ENCODE measurements around the gene BNIPL. TPM values are rescaled to one million over a fixed set of nuclear protein-coding genes. Genes with fewer than 3 reads are reported as not detected.

BNIPL gene
- total RNA-seq, 2 experiments from 2014 or later: 0.98 to 1.6 TPM

GRCh38 chr1:151039521-151039920 is 3.1 kb downstream of the BNIPL start:
- no peaks in the 10 kb centered on the region for H3K9me3 Mint-ChIP-seq (ENCODE audit: low read depth)
- CTCF ChIA-PET: interaction anchor here (0.6 kb wide), 2 partner anchors 229 to 639 kb away, joined by 3 to 4 read pairs; no protein-coding TSS in a partner anchor
- POLR2A ChIA-PET: no interaction called here
- H3K27me3 Mint-ChIP-seq: no peaks in the 10 kb centered on the region
- peaks cover 13% of the 10 kb centered on the region for H3K36me3 Mint-ChIP-seq (ENCODE audit: low read depth)
- ATAC-seq (no peak), DNase-seq (no peak)
- intact Hi-C loops (cut with DNase I, micrococcal nuclease): no loop called here
- H3K4me1 Mint-ChIP-seq: peaks cover 9% of the 10 kb centered on the region
- no peak overlapping the region for H3K27ac Mint-ChIP-seq
- no peak overlapping the region for H3K4me3 Mint-ChIP-seq

GRCh38 chr1:151043163-151043562 is 6.8 kb downstream of the BNIPL start:
- DNase-seq: no peak
- no peaks in the 10 kb centered on the region for H3K27me3 Mint-ChIP-seq
- peaks cover 2% of the 10 kb centered on the region for H3K36me3 Mint-ChIP-seq (ENCODE audit: low read depth)
- no peak overlapping the region for H3K27ac Mint-ChIP-seq
- no peaks in the 10 kb centered on the region for H3K9me3 Mint-ChIP-seq (ENCODE audit: low read depth)
- ATAC-seq: no peak
- H3K4me1 Mint-ChIP-seq: peaks cover 24% of the 10 kb centered on the region
- no peak overlapping the region for H3K4me3 Mint-ChIP-seq
- CTCF ChIA-PET: interaction anchor here (0.6 to 2.6 kb wide), 7 partner anchors 17 to 298 kb away, joined by 3 to 13 read pairs (median 3); partner anchors contain the start of gene MLLT11
- intact Hi-C loops (cut with DNase I, micrococcal nuclease): no loop called here
- POLR2A ChIA-PET: no interaction called here

- H3K27me3 Mint-ChIP-seq: no peaks in the 10 kb centered on the region
- no peaks in the 10 kb centered on the region for H3K9me3 Mint-ChIP-seq (ENCODE audit: low read depth)
- POLR2A ChIA-PET: interaction anchor here (0.9 to 1.9 kb wide), 4 partner anchors 10 to 234 kb away, joined by 3 to 6 read pairs (median 4); partner anchors contain the start of genes CDC42SE1, MLLT11 and TNFAIP8L2
- CTCF ChIA-PET: interaction anchor here (0.8 to 3.2 kb wide), 16 partner anchors 8 to 84 kb away, joined by 3 to 34 read pairs (median 4); partner anchors contain the start of genes ANXA9, BNIPL, CDC42SE1 and MINDY1
- H3K4me3 Mint-ChIP-seq: peak within 1 kb of the TSS; percentile 84
- H3K4me1 Mint-ChIP-seq: peaks cover 54% of the 10 kb centered on the region
- ATAC-seq (peak; percentile 55), DNase-seq (peak; percentile 70)
- H3K36me3 Mint-ChIP-seq (ENCODE audit: low read depth): peaks cover 22% of the 10 kb centered on the region
- intact Hi-C loops (cut with DNase I, micrococcal nuclease): no loop called here
- H3K27ac Mint-ChIP-seq: peak within 1 kb of the TSS; percentile 86
Observed at GRCh38 chr1:151047591-151047924, 11.2 kb downstream of the BNIPL start, which contains the start of gene C1orf56. Gene C1orf56 (plus strand): TSS chr1:151047751. CDS start chr1:151047848, 97 bp downstream.

- CTCF ChIA-PET: interaction anchor here (0.8 to 3.2 kb wide), 17 partner anchors 8 to 365 kb away, joined by 3 to 34 read pairs (median 4); partner anchors contain the start of genes ANXA9, BNIPL, CDC42SE1 and MINDY1
- POLR2A ChIA-PET: interaction anchor here (0.9 to 1.9 kb wide), 4 partner anchors 10 to 233 kb away, joined by 3 to 6 read pairs (median 4); partner anchors contain the start of genes CDC42SE1, MLLT11 and TNFAIP8L2
Observed at GRCh38 chr1:151047925-151048644, 11.7 kb downstream of the BNIPL start.

GRCh38 chr1:151048645-151049032 is 12.3 kb downstream of the BNIPL start:
- Mint-ChIP-seq H3K27ac (peak overlapping the region; percentile 86), H3K4me1 (peaks cover 53% of the 10 kb centered on the region), H3K9me3 (ENCODE audit: low read depth) (no peaks in the 10 kb centered on the region), H3K4me3 (peak overlapping the region; percentile 84), H3K36me3 (ENCODE audit: low read depth) (peaks cover 30% of the 10 kb centered on the region), H3K27me3 (no peaks in the 10 kb centered on the region)
- intact Hi-C loops (cut with DNase I, micrococcal nuclease): loop anchor here (1.0 to 2.0 kb wide), 3 partner anchors 9 to 40 kb away; partner anchors contain the start of genes CDC42SE1 (in 1 of the 2) and PRUNE1 (in 1 of the 2)
- ChIA-PET CTCF (interaction anchor here (1.0 to 3.2 kb wide), 7 partner anchors 11 to 365 kb away, joined by 3 to 34 read pairs (median 7); partner anchors contain the start of genes ANXA9, CDC42SE1, MINDY1 and MLLT11), POLR2A (interaction anchor here (0.7 to 1.9 kb wide), 3 partner anchors 9 to 77 kb away, joined by 3 to 6 read pairs (median 5); partner anchors contain the start of genes CDC42SE1 and MLLT11)
- ATAC-seq: peak; percentile 6
- no peak for DNase-seq

More at GRCh38 chr1:151047925-151048644, 11.7 kb downstream of the BNIPL start:
- Mint-ChIP-seq H3K27ac (peak overlapping the region; percentile 86), H3K4me1 (peaks cover 55% of the 10 kb centered on the region), H3K9me3 (ENCODE audit: low read depth) (no peaks in the 10 kb centered on the region), H3K27me3 (no peaks in the 10 kb centered on the region), H3K4me3 (peak overlapping the region; percentile 84), H3K36me3 (ENCODE audit: low read depth) (peaks cover 26% of the 10 kb centered on the region)
- intact Hi-C loops (cut with DNase I, micrococcal nuclease): loop anchor here (1.0 to 2.0 kb wide), 3 partner anchors 9 to 39 kb away; partner anchors contain the start of genes CDC42SE1 (in 1 of the 2) and PRUNE1 (in 1 of the 2)
- ATAC-seq (peak; percentile 80), DNase-seq (peak; percentile 75)

- Mint-ChIP-seq H3K27me3 (no peaks in the 10 kb centered on the region), H3K4me3 (no peak overlapping the region), H3K4me1 (peaks cover 57% of the 10 kb centered on the region), H3K27ac (peak overlapping the region; percentile 42), H3K9me3 (ENCODE audit: low read depth) (no peaks in the 10 kb centered on the region), H3K36me3 (ENCODE audit: low read depth) (peaks cover 38% of the 10 kb centered on the region)
- intact Hi-C loops (cut with DNase I, micrococcal nuclease): loop anchor here in 1 of 2 experiments (2.0 kb wide), 1 partner anchor 41 kb away; the partner anchor contains the start of gene PRUNE1
- ChIA-PET POLR2A (interaction anchor here (0.6 to 0.7 kb wide), 3 partner anchors 40 to 159 kb away, joined by 3 to 5 read pairs (median 3); no protein-coding TSS in a partner anchor), CTCF (interaction anchor here (0.7 to 3.2 kb wide), 5 partner anchors 9 to 53 kb away, joined by 3 to 34 read pairs (median 4); partner anchors contain the start of genes CDC42SE1 and MLLT11)
- no peak for DNase-seq
- no peak for ATAC-seq
Observed at GRCh38 chr1:151049458-151049857, 13.1 kb downstream of the BNIPL start.

GRCh38 chr1:151050051-151050688 is 13.8 kb downstream of the BNIPL start:
- Mint-ChIP-seq H3K4me1 (peaks cover 62% of the 10 kb centered on the region), H3K4me3 (no peak overlapping the region), H3K36me3 (ENCODE audit: low read depth) (peaks cover 46% of the 10 kb centered on the region), H3K27ac (peak overlapping the region; percentile 42), H3K9me3 (ENCODE audit: low read depth) (no peaks in the 10 kb centered on the region), H3K27me3 (no peaks in the 10 kb centered on the region)
- DNase-seq: no peak
- POLR2A ChIA-PET: interaction anchor here (0.7 kb wide), 1 partner anchor 41 kb away, joined by 5 read pairs; no protein-coding TSS in a partner anchor
- intact Hi-C loops (cut with DNase I, micrococcal nuclease): no loop called here
- ATAC-seq: no peak
- CTCF ChIA-PET: interaction anchor here (0.9 kb wide), 2 partner anchors 44 to 54 kb away, joined by 3 to 4 read pairs; no protein-coding TSS in a partner anchor

- ChIA-PET POLR2A (interaction anchor here (0.6 kb wide), 1 partner anchor 775 kb away, joined by 3 read pairs; no protein-coding TSS in a partner anchor), CTCF (interaction anchor here (0.6 to 1.4 kb wide), 2 partner anchors 55 to 115 kb away, joined by 3 to 4 read pairs; no protein-coding TSS in a partner anchor)
- no peak overlapping the region for H3K4me3 Mint-ChIP-seq
- peak overlapping the region; percentile 29 for H3K27ac Mint-ChIP-seq
- H3K27me3 Mint-ChIP-seq: no peaks in the 10 kb centered on the region
- ATAC-seq (no peak), DNase-seq (no peak)
- H3K36me3 Mint-ChIP-seq (ENCODE audit: low read depth): peaks cover 59% of the 10 kb centered on the region
- intact Hi-C loops (cut with DNase I, micrococcal nuclease): no loop called here
- H3K4me1 Mint-ChIP-seq: peaks cover 70% of the 10 kb centered on the region
- no peaks in the 10 kb centered on the region for H3K9me3 Mint-ChIP-seq (ENCODE audit: low read depth)
Observed at GRCh38 chr1:151051356-151052009, 15.1 kb downstream of the BNIPL start.

- no peak for ATAC-seq
- no peak overlapping the region for H3K4me3 Mint-ChIP-seq
- ChIA-PET CTCF (interaction anchor here (1.2 to 1.8 kb wide), 3 partner anchors 8 to 45 kb away, joined by 3 to 6 read pairs (median 4); partner anchors contain the start of gene C1orf56), POLR2A (no interaction called here)
- no peaks in the 10 kb centered on the region for H3K9me3 Mint-ChIP-seq (ENCODE audit: low read depth)
- no peaks in the 10 kb centered on the region for H3K27me3 Mint-ChIP-seq
- peaks cover 78% of the 10 kb centered on the region for H3K36me3 Mint-ChIP-seq (ENCODE audit: low read depth)
- H3K27ac Mint-ChIP-seq: peak overlapping the region; percentile 98
- H3K4me1 Mint-ChIP-seq: peaks cover 58% of the 10 kb centered on the region
- no peak for DNase-seq
- intact Hi-C loops (cut with DNase I, micrococcal nuclease): loop anchor here in 1 of 2 experiments (5.0 kb wide), 1 partner anchor 493 kb away; no protein-coding TSS in a partner anchor
Observed at GRCh38 chr1:151054971-151055547, 18.7 kb downstream of the BNIPL start.

GRCh38 chr1:151055581-151055980 is 19.2 kb downstream of the BNIPL start:
- ATAC-seq (no peak), DNase-seq (no peak)
- intact Hi-C loops (cut with DNase I, micrococcal nuclease): loop anchor here in 1 of 2 experiments (5.0 kb wide), 1 partner anchor 493 kb away; no protein-coding TSS in a partner anchor
- Mint-ChIP-seq H3K36me3 (ENCODE audit: low read depth) (peaks cover 75% of the 10 kb centered on the region), H3K27me3 (no peaks in the 10 kb centered on the region), H3K4me3 (peak overlapping the region; percentile 93), H3K9me3 (ENCODE audit: low read depth) (no peaks in the 10 kb centered on the region), H3K27ac (peak overlapping the region; percentile 98), H3K4me1 (peaks cover 60% of the 10 kb centered on the region)
- POLR2A ChIA-PET: no interaction called here
- CTCF ChIA-PET: interaction anchor here (0.6 to 1.8 kb wide), 4 partner anchors 8 to 446 kb away, joined by 3 to 6 read pairs (median 4); partner anchors contain the start of gene C1orf56
